ENCODE results near the gene CPAMD8.

- TF ChIP-seq CTCF (IDR thresholded peaks at IDR 0.05; ENCODE audit: extremely low read depth in 1 of 2, insufficient read depth in 1 of 2, low read depth in 1 of 2, low read length in 2 of 2) (no peak), MAX (IDR thresholded peaks at IDR 0.05; ENCODE audit: insufficient read depth, insufficient read length) (no peak), POLR2A (IDR thresholded peaks at IDR 0.05; ENCODE audit: low read depth, low read length) (no peak), POLR2AphosphoS5 (IDR thresholded peaks at IDR 0.05; ENCODE audit: insufficient read depth, low read depth, low read length) (no peak), EZH2 (IDR thresholded peaks at IDR 0.05; ENCODE audit: borderline replicate concordance, low read depth, low read length, severe bottlenecking) (no peak), GATA2 (IDR thresholded peaks at IDR 0.05; ENCODE audit: insufficient read depth, insufficient read length, low read depth, low read length) (no peak), JUN (IDR thresholded peaks at IDR 0.05; ENCODE audit: borderline replicate concordance, insufficient read depth, insufficient read length, low read depth) (no peak)
Observed at GRCh38 chr19:16883522-16883921, 143.1 kb downstream of the CPAMD8 start.

Data from endothelial cell of umbilical vein (primary cell).